Activated T-helper 1 cell treated with anti-CD3 and anti-CD28 coated beads, Interleukin-12 subunit alpha, Interleukin-12 subunit beta, Interleukin-2, Interleukin-4 antibody, amounts not matched to agents 30 ng/mL and 10 ng/mL and 1 ng/mL, durations not matched to agents 14 hours and 24 hours and 36 hours (primary cell): Measurements from ENCODE around the gene NIPAL3. TPM values are rescaled to one million over a fixed set of nuclear protein-coding genes. Genes with fewer than 3 reads are reported as not detected.
"Not testable (repeated sequence)": the region's sequence is repeated elsewhere in the genome, so short reads cannot be mapped to it uniquely, and the experiment has no call there.

Experiments used
- DNase-seq: peaks from one replicate; pipeline ENCODE4 v3.0.0; 2021; ENCODE audit warnings: low spot score
- H3K27ac Mint-ChIP-seq: one replicate; pipeline ENCODE4 v1.8.0; 2021; ENCODE audit warnings: mild to moderate bottlenecking, mixed read lengths
- H3K27me3 Mint-ChIP-seq: one replicate; pipeline ENCODE4 v1.8.0; 2022; ENCODE audit warnings: mild to moderate bottlenecking, moderate library complexity, mixed read lengths; ENCODE audit not compliant: insufficient read depth
- H3K36me3 Mint-ChIP-seq: one replicate; pipeline ENCODE4 v1.8.0; 2021; ENCODE audit warnings: low read depth, mixed read lengths
- H3K4me1 Mint-ChIP-seq: one replicate; pipeline ENCODE4 v1.8.0; 2021; ENCODE audit warnings: low read depth, mixed read lengths
- H3K4me3 Mint-ChIP-seq: one replicate; pipeline ENCODE4 v1.8.0; 2021; ENCODE audit warnings: mild to moderate bottlenecking, moderate library complexity, mixed read lengths
- H3K9me3 Mint-ChIP-seq: one replicate; pipeline ENCODE4 v1.8.0; 2021; ENCODE audit warnings: mixed read lengths
- intact Hi-C: fragments of 100-400 bp; cut with micrococcal nuclease; formaldehyde crosslinking; loops from one replicate; pipeline ENCODE4 v1.15.1; 2024
- total RNA-seq: library from RNA; stranded (reverse); gene quantifications from 2 replicates; pipeline ENCODE4 v1.2.3, GENCODE V29; 2022

The NIPAL3 gene
- total RNA-seq, 1 donor from 2014 or later, result 23.5 TPM

- H3K27ac Mint-ChIP-seq, result peak overlapping the region; percentile 87
- H3K9me3 Mint-ChIP-seq, result no peaks in the 10 kb centered on the region
- no peak for DNase-seq
- peaks cover 70% of the 10 kb centered on the region for H3K4me1 Mint-ChIP-seq
- H3K36me3 Mint-ChIP-seq, result peaks cover 33% of the 10 kb centered on the region
- intact Hi-C loops, result loop anchor here (10.0 kb wide), 1 partner anchor 737 kb away; the partner anchor contains the start of gene RSRP1
- no peaks in the 10 kb centered on the region for H3K27me3 Mint-ChIP-seq
- H3K4me3 Mint-ChIP-seq, result peak overlapping the region; percentile 66
Observed at GRCh38 chr1:24507405-24507804, 91.8 kb downstream of the NIPAL3 start.

DNA sequence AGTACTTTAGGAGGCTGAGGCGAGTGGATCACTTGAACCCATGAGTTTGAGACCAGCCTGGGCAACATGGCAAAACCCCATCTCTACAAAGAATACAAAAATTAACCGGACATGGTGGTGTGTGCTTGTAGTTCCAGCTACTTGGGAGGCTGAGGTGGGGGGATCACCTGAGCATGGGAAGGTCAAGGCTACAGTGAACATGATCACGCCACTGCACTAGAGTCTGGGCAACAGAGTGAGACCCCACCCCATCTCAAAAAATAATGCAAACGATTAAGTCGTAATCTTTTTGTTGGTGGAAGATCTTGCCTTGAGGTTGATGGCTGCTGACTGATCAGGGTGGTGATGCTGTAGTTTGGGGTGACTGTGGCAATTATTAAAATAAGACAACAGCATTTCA is 93.3 kb downstream of the NIPAL3 start:
- H3K27me3 Mint-ChIP-seq, result no peaks in the 10 kb centered on the region
- H3K9me3 Mint-ChIP-seq, result no peaks in the 10 kb centered on the region
- H3K4me1 Mint-ChIP-seq, result peaks cover 69% of the 10 kb centered on the region
- H3K27ac Mint-ChIP-seq, result no peak overlapping the region
- intact Hi-C loops, result loop anchor here (10.0 kb wide), 1 partner anchor 736 kb away; the partner anchor contains the start of gene RSRP1
- no peak for DNase-seq
- no peak overlapping the region for H3K4me3 Mint-ChIP-seq
- H3K36me3 Mint-ChIP-seq, result peaks cover 33% of the 10 kb centered on the region

DNA sequence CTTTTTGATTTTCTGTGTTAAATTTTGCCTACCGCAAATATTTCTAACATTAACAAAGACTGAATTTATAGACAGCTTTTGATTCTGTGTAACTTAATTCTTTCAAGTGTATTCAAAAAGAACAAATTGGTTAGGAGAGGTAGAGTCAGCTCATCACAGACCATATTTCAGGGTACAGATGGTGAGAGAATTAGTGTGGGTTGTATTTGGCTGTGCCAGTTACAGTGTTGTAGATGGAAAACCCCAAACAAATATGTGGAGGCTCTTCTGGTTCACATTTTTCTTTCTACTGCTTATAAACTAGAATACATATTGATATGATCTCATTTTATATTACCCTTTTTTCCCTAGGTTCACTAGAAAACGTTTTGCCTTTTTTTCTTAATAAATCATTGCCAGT is 98.1 kb downstream of the NIPAL3 start:
- no peaks in the 10 kb centered on the region for H3K9me3 Mint-ChIP-seq
- H3K27ac Mint-ChIP-seq, result no peak overlapping the region
- intact Hi-C loops, result no loop called here
- DNase-seq, result no peak
- peaks cover 27% of the 10 kb centered on the region for H3K36me3 Mint-ChIP-seq
- H3K27me3 Mint-ChIP-seq, result no peaks in the 10 kb centered on the region
- H3K4me3 Mint-ChIP-seq, result no peak overlapping the region
- H3K4me1 Mint-ChIP-seq, result peaks cover 28% of the 10 kb centered on the region

DNA sequence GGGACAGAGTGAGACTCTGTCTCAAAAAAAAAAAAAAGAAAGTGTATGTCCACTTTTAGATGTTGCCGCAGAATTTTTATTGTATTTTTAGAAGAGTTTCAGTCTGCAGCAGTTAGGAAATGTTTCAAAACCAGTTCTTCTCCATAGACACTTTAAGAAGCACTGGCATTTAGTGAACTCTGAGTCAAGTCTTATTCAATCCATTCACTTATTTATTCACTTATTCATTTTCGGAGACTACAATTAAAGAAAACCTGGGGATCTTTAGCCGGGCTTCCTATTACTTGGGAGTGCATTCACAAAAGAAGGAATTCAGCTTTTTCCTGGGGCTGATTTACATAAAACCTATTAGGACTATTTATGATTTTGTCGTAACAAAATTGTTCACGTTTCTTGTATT is 99.3 kb downstream of the NIPAL3 start:
- H3K27me3 Mint-ChIP-seq, result no peaks in the 10 kb centered on the region
- H3K36me3 Mint-ChIP-seq, result peaks cover 26% of the 10 kb centered on the region
- H3K4me3 Mint-ChIP-seq, result no peak overlapping the region
- no peak overlapping the region for H3K27ac Mint-ChIP-seq
- H3K9me3 Mint-ChIP-seq, result no peaks in the 10 kb centered on the region
- DNase-seq, result no peak
- peaks cover 20% of the 10 kb centered on the region for H3K4me1 Mint-ChIP-seq
- intact Hi-C loops, result no loop called here

GRCh38 chr1:24515671-24516209 is 100.1 kb downstream of the NIPAL3 start:
- H3K9me3 Mint-ChIP-seq, H3K27ac Mint-ChIP-seq, H3K27me3 Mint-ChIP-seq, H3K4me3 Mint-ChIP-seq, DNase-seq, intact Hi-C loops: not testable (repeated sequence)
- H3K4me1 Mint-ChIP-seq, result peaks cover 12% of the 10 kb centered on the region
- peaks cover 26% of the 10 kb centered on the region for H3K36me3 Mint-ChIP-seq

- H3K4me3 Mint-ChIP-seq, result no peak overlapping the region
- H3K36me3 Mint-ChIP-seq, result peaks cover 28% of the 10 kb centered on the region
- no peaks in the 10 kb centered on the region for H3K27me3 Mint-ChIP-seq
- peaks cover 4% of the 10 kb centered on the region for H3K9me3 Mint-ChIP-seq
- no peak for DNase-seq
- intact Hi-C loops, result no loop called here
- H3K27ac Mint-ChIP-seq, result no peak overlapping the region
- peaks cover 8% of the 10 kb centered on the region for H3K4me1 Mint-ChIP-seq
Observed at GRCh38 chr1:24516506-24516905, 100.9 kb downstream of the NIPAL3 start.

GRCh38 chr1:24517898-24518297 is 102.3 kb downstream of the NIPAL3 start:
- Mint-ChIP-seq H3K9me3 (peaks cover 4% of the 10 kb centered on the region), H3K27me3 (no peaks in the 10 kb centered on the region), H3K4me1 (peaks cover 3% of the 10 kb centered on the region), H3K4me3 (no peak overlapping the region), H3K36me3 (peaks cover 28% of the 10 kb centered on the region), H3K27ac (no peak overlapping the region)
- DNase-seq, result no peak
- intact Hi-C loops, result no loop called here

GRCh38 chr1:24520282-24520681 is 104.7 kb downstream of the NIPAL3 start:
- H3K27ac Mint-ChIP-seq, H3K27me3 Mint-ChIP-seq, H3K4me3 Mint-ChIP-seq, intact Hi-C loops, H3K4me1 Mint-ChIP-seq, H3K9me3 Mint-ChIP-seq, DNase-seq: not testable (repeated sequence)
- peaks cover 33% of the 10 kb centered on the region for H3K36me3 Mint-ChIP-seq

Other genes starting within 250 kb of the NIPAL3 start
- 2.2 and 3.1 TPM in 2 replicates for gene IFNLR1, start 228.5 kb upstream of the NIPAL3 start, total RNA-seq
- gene GRHL3, start 96.4 kb upstream of the NIPAL3 start, total RNA-seq, result not detected in 2 replicates
- gene STPG1, start 2.0 kb upstream of the NIPAL3 start, total RNA-seq, result 4.1 and 5.1 TPM in 2 replicates
- gene RCAN3, start 87.0 kb downstream of the NIPAL3 start, total RNA-seq, result 26.5 and 26.8 TPM in 2 replicates
- not detected in 2 replicates for gene NCMAP, start 140.3 kb downstream of the NIPAL3 start, total RNA-seq
- gene SRRM1, start 227.5 kb downstream of the NIPAL3 start, total RNA-seq, result 218 and 242 TPM in 2 replicates